Measurements from ENCODE around the gene RPS6KA1. TPM values are rescaled to one million over a fixed set of nuclear protein-coding genes. Genes with fewer than 3 reads are reported as not detected.

The RPS6KA1 gene
- total and polyA plus RNA-seq, 9 of the 15 experiments (the other 6 are each of a cell fraction or from before 2014, with no cell fraction given) = 2.4 to 61.0 (median 35.5) TPM

GRCh38 chr1:26582053-26582835 is 52.7 kb downstream of the RPS6KA1 start:
- H3K9me1 ChIP-seq (ENCODE audit: control insufficient read depth, insufficient read depth, low read length) = no peaks in the 10 kb centered on the region
- in situ Hi-C loops (cut with MboI) (no loop called here), intact Hi-C loops (cut with micrococcal nuclease) (loop anchor here (5.0 kb wide), 1 partner anchor 80 kb away; no protein-coding TSS in a partner anchor)
- ATAC-seq (no peak), FAIRE-seq (no peak), DNase-seq (ENCODE audit: extremely low read depth in 1 of 4, low spot score in 3 of 4) (no peak)
- no peak overlapping the region for H2AFZ ChIP-seq (ENCODE audit: low read depth, low read length)
- peaks cover 0 to 7% of the 10 kb centered on the region in 2 experiments; a peak in 1 of 5 replicates for H3K4me1 ChIP-seq (replicated peaks in 1 of 2; ENCODE audit: control insufficient read depth in 2 of 2, insufficient read depth in 2 of 2, low read length in 2 of 2)
- no peaks in the 10 kb centered on the region for H3K79me2 ChIP-seq (ENCODE audit: control insufficient read depth, insufficient read depth, low read length)
- H3K4me3 ChIP-seq = no peak overlapping the region
- H3K36me3 ChIP-seq (ENCODE audit: control insufficient read depth, insufficient read depth, low read length) = no peaks in the 10 kb centered on the region
- no TSS peak for BruUV-seq (replicated peaks)
- H4K20me1 ChIP-seq (replicated peaks; ENCODE audit: control insufficient read depth, insufficient read depth, low read length) = no peaks in the 10 kb centered on the region
- POLR2A ChIA-PET = interaction anchor here (0.9 to 1.4 kb wide), 3 partner anchors 10 to 82 kb away, joined by 3 to 6 read pairs (median 4); no protein-coding TSS in a partner anchor
- CTCF ChIA-PET (ENCODE audit: low intra/inter-chr PET ratio) = interaction anchor here (0.7 kb wide), 1 partner anchor 207 kb away, joined by 3 read pairs; no protein-coding TSS in a partner anchor
- H3K9me3 ChIP-seq (replicated peaks; ENCODE audit: control insufficient read depth, insufficient read depth, low read depth, low read length) = no peaks in the 10 kb centered on the region
- no peak overlapping the region for H3K9ac ChIP-seq (ENCODE audit: insufficient read depth in 1 of 2, low read depth in 2 of 2, low read length in 2 of 2)
- no peak overlapping the region for H3K27ac ChIP-seq (ENCODE audit: extremely low read depth, low read depth, low read length)
- no peak overlapping the region for H3K4me2 ChIP-seq (ENCODE audit: insufficient read depth, low read length)
- 51% methylated on average over 8 of the region's 8 CpGs for WGBS (ENCODE audit: insufficient coverage, low coverage, missing lambda C conversion rate)
- H3K27me3 ChIP-seq (ENCODE audit: control insufficient read depth in 2 of 2, insufficient read depth in 2 of 2, low read length in 2 of 2) = no peaks in the 10 kb centered on the region
- TF ChIP-seq SIRT6 (IDR thresholded peaks at IDR 0.05; ENCODE audit: low read depth, low read length) (no peak), SIN3B (IDR thresholded peaks at IDR 0.05; ENCODE audit: low read depth) (no peak), WHSC1 (IDR thresholded peaks at IDR 0.05; ENCODE audit: low read length) (no peak), ZNF589 (CRISPR knock-in tag; IDR thresholded peaks at IDR 0.05; ENCODE audit: low read depth) (no peak), HINFP (tag; conservative IDR thresholded peaks at IDR 0.05; ENCODE audit: low read depth) (no peak), DIDO1 (tag; IDR thresholded peaks at IDR 0.05; ENCODE audit: low read depth) (no peak), SMARCC2 (IDR thresholded peaks at IDR 0.05; ENCODE audit: low read depth) (no peak), HMGN3 (IDR thresholded peaks at IDR 0.05; ENCODE audit: borderline replicate concordance, extremely low read depth, insufficient read length, low read depth, low read length) (no peak), MXD1 (CRISPR knock-in tag; IDR thresholded peaks at IDR 0.05; ENCODE audit: borderline replicate concordance, poor library complexity, severe bottlenecking) (no peak), BCL6 (CRISPR knock-in tag; IDR thresholded peaks at IDR 0.05) (no peak), ZBTB49 (CRISPR knock-in tag; IDR thresholded peaks at IDR 0.05; ENCODE audit: borderline replicate concordance) (no peak), ZBTB26 (CRISPR knock-in tag; IDR thresholded peaks at IDR 0.05) (no peak), DACH1 (IDR thresholded peaks at IDR 0.05; ENCODE audit: partially characterized antibody) (no peak), HNRNPLL (IDR thresholded peaks at IDR 0.05; ENCODE audit: low read depth, low read length, poor library complexity, severe bottlenecking) (no peak), ZNF77 (CRISPR knock-in tag; IDR thresholded peaks at IDR 0.05) (no peak)
